ENCODE results near the gene ZDHHC11. TPM values are rescaled to one million over a fixed set of nuclear protein-coding genes. Genes with fewer than 3 reads are reported as not detected.

ZDHHC11 gene
- total RNA-seq, 2 donors from 2014 or later: 10.8 to 16.2 TPM

GRCh38 chr5:870956-871355, 20.2 kb upstream of the ZDHHC11 start:
- Histone ChIP-seq H3K4me3 (no peak overlapping the region), H3K36me3 (peaks cover 78% of the 10 kb centered on the region)

GRCh38 chr5:868428-869135, 17.8 kb upstream of the ZDHHC11 start:
- Histone ChIP-seq H3K4me1 (no peaks in the 10 kb centered on the region), H3K4me3 (no peak overlapping the region), H3K27ac (no peak overlapping the region), H3K36me3 (peaks cover 82% of the 10 kb centered on the region), H3K27me3 (no peaks in the 10 kb centered on the region), H3K9me3 (no peaks in the 10 kb centered on the region)
- TF ChIP-seq, protein P1, sequence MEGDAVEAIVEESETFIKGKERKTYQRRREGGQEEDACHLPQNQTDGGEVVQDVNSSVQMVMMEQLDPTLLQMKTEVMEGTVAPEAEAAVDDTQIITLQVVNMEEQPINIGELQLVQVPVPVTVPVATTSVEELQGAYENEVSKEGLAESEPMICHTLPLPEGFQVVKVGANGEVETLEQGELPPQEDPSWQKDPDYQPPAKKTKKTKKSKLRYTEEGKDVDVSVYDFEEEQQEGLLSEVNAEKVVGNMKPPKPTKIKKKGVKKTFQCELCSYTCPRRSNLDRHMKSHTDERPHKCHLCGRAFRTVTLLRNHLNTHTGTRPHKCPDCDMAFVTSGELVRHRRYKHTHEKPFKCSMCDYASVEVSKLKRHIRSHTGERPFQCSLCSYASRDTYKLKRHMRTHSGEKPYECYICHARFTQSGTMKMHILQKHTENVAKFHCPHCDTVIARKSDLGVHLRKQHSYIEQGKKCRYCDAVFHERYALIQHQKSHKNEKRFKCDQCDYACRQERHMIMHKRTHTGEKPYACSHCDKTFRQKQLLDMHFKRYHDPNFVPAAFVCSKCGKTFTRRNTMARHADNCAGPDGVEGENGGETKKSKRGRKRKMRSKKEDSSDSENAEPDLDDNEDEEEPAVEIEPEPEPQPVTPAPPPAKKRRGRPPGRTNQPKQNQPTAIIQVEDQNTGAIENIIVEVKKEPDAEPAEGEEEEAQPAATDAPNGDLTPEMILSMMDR (IDR thresholded peaks at IDR 0.05): no peak
- DNase-seq (ENCODE audit: low spot score): no peak

More at GRCh38 chr5:870956-871355, 20.2 kb upstream of the ZDHHC11 start:
- Histone ChIP-seq H3K9me3 (no peaks in the 10 kb centered on the region), H3K27me3 (no peaks in the 10 kb centered on the region), H3K27ac (no peak overlapping the region), H3K4me1 (no peaks in the 10 kb centered on the region)
- no peak for DNase-seq (ENCODE audit: low spot score)
- TF ChIP-seq, protein P1 (IDR thresholded peaks at IDR 0.05): no peak

DNA sequence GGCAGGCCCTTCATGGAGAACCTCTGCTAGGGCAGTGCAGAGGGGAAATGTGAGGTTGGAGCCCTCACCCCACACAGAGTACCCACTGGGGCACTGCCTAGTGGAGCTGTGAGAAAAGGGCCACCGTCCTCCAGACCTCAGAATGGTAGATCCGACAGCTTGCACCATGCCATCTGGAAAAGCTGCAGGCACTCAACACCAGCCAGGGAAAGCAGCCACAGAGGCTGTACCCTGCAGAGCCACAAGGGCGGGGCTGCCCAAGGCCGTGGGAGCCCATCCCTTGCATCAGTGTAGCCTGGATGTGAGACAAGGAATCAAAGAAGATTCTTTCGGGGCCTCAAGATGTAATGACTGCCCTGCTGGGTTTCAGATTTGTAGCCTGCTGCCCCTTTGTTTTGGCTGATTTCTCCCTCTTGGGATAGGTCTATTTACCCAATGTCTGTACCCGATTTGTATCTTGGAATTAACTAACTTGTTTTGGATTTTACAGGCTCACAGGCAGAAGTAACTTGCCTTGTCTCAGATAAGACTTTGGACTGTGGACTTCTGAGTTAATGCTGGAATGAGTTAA, 16.6 kb upstream of the ZDHHC11 start:
- no peaks in the 10 kb centered on the region for H3K4me1 ChIP-seq
- no peak overlapping the region for H3K27ac ChIP-seq
- H3K27me3 ChIP-seq: no peaks in the 10 kb centered on the region
- no peak for DNase-seq (ENCODE audit: low spot score)
- no peaks in the 10 kb centered on the region for H3K9me3 ChIP-seq
- H3K4me3 ChIP-seq: no peak overlapping the region
- H3K36me3 ChIP-seq: peaks cover 89% of the 10 kb centered on the region
- TF ChIP-seq, protein P1 (IDR thresholded peaks at IDR 0.05): no peak

DNA sequence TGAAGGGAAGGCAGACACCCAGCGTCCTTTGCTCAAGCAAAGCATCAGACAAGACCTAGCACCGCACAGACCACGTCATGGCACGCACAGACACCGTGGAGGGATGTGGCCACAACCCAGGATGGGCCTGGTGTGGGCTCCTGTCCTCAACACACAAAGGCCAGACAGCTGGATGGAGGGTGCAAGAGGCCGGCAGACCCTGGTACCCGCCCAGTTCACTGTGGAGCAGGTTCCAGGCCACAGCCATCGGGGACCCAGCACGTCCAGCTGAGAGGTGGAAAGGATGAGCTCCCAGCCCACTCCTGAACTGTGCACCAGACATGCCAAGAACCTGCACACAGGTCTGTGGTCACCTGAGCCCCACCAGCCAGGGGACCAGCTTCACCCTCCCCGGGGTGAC, 15.0 kb upstream of the ZDHHC11 start:
- TF ChIP-seq, protein P1 (IDR thresholded peaks at IDR 0.05): no peak
- DNase-seq (ENCODE audit: low spot score): no peak
- Histone ChIP-seq H3K4me1 (no peaks in the 10 kb centered on the region), H3K9me3 (no peaks in the 10 kb centered on the region), H3K27me3 (no peaks in the 10 kb centered on the region), H3K27ac (no peak overlapping the region), H3K36me3 (peaks cover 73% of the 10 kb centered on the region), H3K4me3 (no peak overlapping the region)

DNA sequence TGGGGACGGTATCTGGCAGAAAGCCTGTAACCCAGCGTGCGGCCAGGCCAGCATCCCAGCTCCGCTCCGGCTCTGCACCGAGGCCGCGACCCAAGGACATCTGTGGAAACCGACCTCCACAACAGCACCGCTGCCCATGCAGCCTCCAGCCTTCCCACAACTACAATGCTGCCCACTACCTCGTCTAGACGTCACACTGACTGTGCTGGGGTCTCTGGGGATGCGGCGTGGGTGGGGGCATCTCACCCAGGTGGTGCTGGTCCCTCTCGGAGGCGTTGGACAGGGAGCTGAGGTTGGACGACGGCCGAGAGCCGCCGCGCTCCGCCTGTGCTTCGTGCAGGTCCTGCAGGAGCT, 14.4 kb upstream of the ZDHHC11 start:
- H3K4me1 ChIP-seq: no peaks in the 10 kb centered on the region
- no peak overlapping the region for H3K27ac ChIP-seq
- H3K4me3 ChIP-seq: no peak overlapping the region
- no peaks in the 10 kb centered on the region for H3K9me3 ChIP-seq
- no peaks in the 10 kb centered on the region for H3K27me3 ChIP-seq
- TF ChIP-seq, protein P1 (IDR thresholded peaks at IDR 0.05): no peak
- peaks cover 67% of the 10 kb centered on the region for H3K36me3 ChIP-seq
- DNase-seq (ENCODE audit: low spot score): no peak
